Pulmonary artery endothelial cell (primary cell): Measurements from ENCODE around the gene NXPH3. TPM values are rescaled to one million over a fixed set of nuclear protein-coding genes. Genes with fewer than 3 reads are reported as not detected.

Source experiments
- DNase-seq: peaks from one replicate; pipeline ENCODE4 v3.0.0-alpha.2; 2011; ENCODE audit warnings: low read depth, low spot score
- total RNA-seq: library from RNA; depleted of rRNA; stranded (reverse); fragments of >200 nt; gene quantifications from 2 replicates; pipeline ENCODE4 v1.2.3, GENCODE V29; 2014

The NXPH3 gene
- total RNA-seq, 1 donor from 2014 or later: 0.79 TPM

GRCh38 chr17:49592263-49592662 is 16.6 kb downstream of the NXPH3 start:
- no peak for DNase-seq

GRCh38 chr17:49595328-49595727 is 19.7 kb downstream of the NXPH3 start:
- DNase-seq: no peak

- no peak for DNase-seq
Observed at GRCh38 chr17:49595980-49596379, 20.3 kb downstream of the NXPH3 start.

- DNase-seq: no peak
Observed at GRCh38 chr17:49596613-49597244, 21.1 kb downstream of the NXPH3 start.

- DNase-seq: no peak
Observed at GRCh38 chr17:49597436-49597835, 21.8 kb downstream of the NXPH3 start.

- no peak for DNase-seq
Observed at GRCh38 chr17:49597928-49598655, 22.4 kb downstream of the NXPH3 start.

- DNase-seq: no peak
Observed at GRCh38 chr17:49598918-49599317, 23.2 kb downstream of the NXPH3 start.

GRCh38 chr17:49600949-49601348 is 25.3 kb downstream of the NXPH3 start:
- no peak for DNase-seq

- DNase-seq: no peak
Observed at GRCh38 chr17:49602783-49603182, 27.1 kb downstream of the NXPH3 start.

- no peak for DNase-seq
Observed at GRCh38 chr17:49603238-49603637, 27.6 kb downstream of the NXPH3 start.

GRCh38 chr17:49603720-49604119 is 28.0 kb downstream of the NXPH3 start:
- DNase-seq: no peak

- no peak for DNase-seq
Observed at GRCh38 chr17:49604314-49604869, 28.7 kb downstream of the NXPH3 start.

GRCh38 chr17:49610883-49611584 is 35.4 kb downstream of the NXPH3 start:
- no peak for DNase-seq

- no peak for DNase-seq
Observed at GRCh38 chr17:49612726-49613125, 37.1 kb downstream of the NXPH3 start.

- DNase-seq: no peak
Observed at GRCh38 chr17:49613182-49613800, 37.6 kb downstream of the NXPH3 start.

- DNase-seq: no peak
Observed at GRCh38 chr17:49616086-49616485, 40.4 kb downstream of the NXPH3 start.

- no peak for DNase-seq
Observed at GRCh38 chr17:49616601-49617131, 41.0 kb downstream of the NXPH3 start.

GRCh38 chr17:49618028-49618611 is 42.4 kb downstream of the NXPH3 start:
- DNase-seq: no peak

- no peak for DNase-seq
Observed at GRCh38 chr17:49621420-49621819, 45.7 kb downstream of the NXPH3 start.

- DNase-seq: no peak
Observed at GRCh38 chr17:49621946-49622529, 46.4 kb downstream of the NXPH3 start.

GRCh38 chr17:49624896-49625295 is 49.2 kb downstream of the NXPH3 start:
- DNase-seq: no peak
